Gastroesophageal sphincter (tissue), 4 donors: ENCODE data around the gene LGALS13. TPM values are rescaled to one million over a fixed set of nuclear protein-coding genes. Genes with fewer than 3 reads are reported as not detected.

ENCODE experiments used
- ATAC-seq: fragments of 150-250 bp; one replicate; pipeline ENCODE4 v1.9.1; 2016; ENCODE audit warnings: mild to moderate bottlenecking, moderate library complexity
- H3K27ac ChIP-seq, 4 donors: fragments of 200-600 bp; sonication (generic) in 3 of 4; 1 replicate in 3 of 4; 2 replicates in 1 of 4; pipeline ENCODE4 v1.5.1; 2016 to 2019
- H3K27me3 ChIP-seq: fragments of 200-600 bp; sonication (generic); one replicate; pipeline ENCODE4 v1.5.1; 2019
- H3K36me3 ChIP-seq, 2 donors: fragments of 200-600 bp; sonication (generic); one replicate each; pipeline ENCODE4 v1.5.1; 2019; ENCODE audit warnings: control low read depth in 1 of 2
- H3K4me1 ChIP-seq, 3 donors: fragments of 200-600 bp; sonication (generic); 1 replicate in 2 of 3; 2 replicates in 1 of 3; pipeline ENCODE4 v1.5.1; 2016 to 2019; ENCODE audit warnings: control low read depth in 2 of 3
- H3K4me3 ChIP-seq, 2 donors: fragments of 200-600 bp; sonication (generic); one replicate each; pipeline ENCODE4 v1.5.1; 2019; ENCODE audit warnings: mild to moderate bottlenecking in 1 of 2, moderate library complexity in 1 of 2
- H3K9me3 ChIP-seq, 3 donors: fragments of 200-600 bp; sonication (generic); one replicate each; pipeline ENCODE4 v1.5.1; 2017 to 2019; ENCODE audit warnings: control low read depth in 2 of 3
- EP300 ChIP-seq: sonication (generic); formaldehyde crosslinking; IDR thresholded peaks from one replicate; pipeline ENCODE4 v1.6.1; 2017; ENCODE audit warnings: antibody characterized with exemption, mild to moderate bottlenecking
- POLR2A ChIP-seq, 2 donors: fragments of 450-650 bp; IDR thresholded peaks; one replicate each; pipeline ENCODE4 v1.6.1; 2017; ENCODE audit warnings: antibody characterized with exemption in 2 of 2, mild to moderate bottlenecking in 2 of 2, moderate library complexity in 1 of 2
- POLR2AphosphoS5 ChIP-seq: sonication (generic); formaldehyde crosslinking; IDR thresholded peaks from one replicate; pipeline ENCODE4 v1.6.1; 2017; ENCODE audit warnings: antibody characterized with exemption
- WGBS, 2 donors: methylation state at CpG; one replicate each; pipeline ENCODE4 v1.1.5; 2018; ENCODE audit warnings: low coverage in 1 of 2; 5-methylcytosine and 5-hydroxymethylcytosine counted together
- total RNA-seq, 4 donors: library from RNA; depleted of rRNA; stranded (reverse); fragments of >200 nt; gene quantifications; one replicate each; pipeline ENCODE4 v1.1.0, GENCODE V29; 2016
- TF ChIP-seq, protein P1 (sequence below), 4 experiments: fragments of 200-600 bp in 2 of 4; fragments of 450-650 bp in 2 of 4; sonication (generic) in 1 of 4; IDR thresholded peaks; one replicate each; pipeline ENCODE4 v1.5.1; 2017 to 2019; ENCODE audit warnings: antibody characterized with exemption in 4 of 4, mild to moderate bottlenecking in 2 of 4, moderate library complexity in 2 of 4

The LGALS13 gene
- total RNA-seq, 4 donors from 2014 or later: not detected

DNA sequence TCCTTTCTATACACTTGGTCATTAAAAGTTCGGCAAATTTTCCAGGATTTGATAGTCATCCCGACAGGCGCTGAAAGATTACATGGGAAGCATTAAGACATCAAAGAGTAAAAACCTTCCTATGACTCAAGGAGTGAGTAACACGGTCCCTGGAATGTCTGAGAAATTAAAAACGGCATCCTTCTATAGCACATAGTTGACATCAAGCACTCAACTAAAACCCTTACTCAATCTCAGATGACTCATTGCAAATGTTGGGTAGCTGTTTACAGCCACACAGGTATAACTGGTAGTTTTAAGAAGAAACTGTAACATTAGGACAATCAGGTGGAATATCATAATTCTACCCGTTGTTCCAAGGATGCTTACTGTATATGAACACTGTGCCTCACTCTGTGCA is 6.4 kb upstream of the LGALS13 start:
- no peak for ATAC-seq
- Histone ChIP-seq H3K36me3 (no peaks in the 10 kb centered on the region), H3K27me3 (peaks cover 55% of the 10 kb centered on the region), H3K4me3 (no peak overlapping the region), H3K4me1 (no peaks in the 10 kb centered on the region), H3K27ac (no peak overlapping the region), H3K9me3 (peaks cover 0 to 11% (median 0%) of the 10 kb centered on the region in 3 donors)
- TF ChIP-seq POLR2A (IDR thresholded peaks at IDR 0.05): no peak
- TF ChIP-seq EP300: no peak
- TF ChIP-seq POLR2AphosphoS5: no peak
- TF ChIP-seq, protein P1, sequence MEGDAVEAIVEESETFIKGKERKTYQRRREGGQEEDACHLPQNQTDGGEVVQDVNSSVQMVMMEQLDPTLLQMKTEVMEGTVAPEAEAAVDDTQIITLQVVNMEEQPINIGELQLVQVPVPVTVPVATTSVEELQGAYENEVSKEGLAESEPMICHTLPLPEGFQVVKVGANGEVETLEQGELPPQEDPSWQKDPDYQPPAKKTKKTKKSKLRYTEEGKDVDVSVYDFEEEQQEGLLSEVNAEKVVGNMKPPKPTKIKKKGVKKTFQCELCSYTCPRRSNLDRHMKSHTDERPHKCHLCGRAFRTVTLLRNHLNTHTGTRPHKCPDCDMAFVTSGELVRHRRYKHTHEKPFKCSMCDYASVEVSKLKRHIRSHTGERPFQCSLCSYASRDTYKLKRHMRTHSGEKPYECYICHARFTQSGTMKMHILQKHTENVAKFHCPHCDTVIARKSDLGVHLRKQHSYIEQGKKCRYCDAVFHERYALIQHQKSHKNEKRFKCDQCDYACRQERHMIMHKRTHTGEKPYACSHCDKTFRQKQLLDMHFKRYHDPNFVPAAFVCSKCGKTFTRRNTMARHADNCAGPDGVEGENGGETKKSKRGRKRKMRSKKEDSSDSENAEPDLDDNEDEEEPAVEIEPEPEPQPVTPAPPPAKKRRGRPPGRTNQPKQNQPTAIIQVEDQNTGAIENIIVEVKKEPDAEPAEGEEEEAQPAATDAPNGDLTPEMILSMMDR (IDR thresholded peaks at IDR 0.05): no peak
- WGBS, 2 donors: 51 to 83% methylated on average over 3 of the region's 6 CpGs

DNA sequence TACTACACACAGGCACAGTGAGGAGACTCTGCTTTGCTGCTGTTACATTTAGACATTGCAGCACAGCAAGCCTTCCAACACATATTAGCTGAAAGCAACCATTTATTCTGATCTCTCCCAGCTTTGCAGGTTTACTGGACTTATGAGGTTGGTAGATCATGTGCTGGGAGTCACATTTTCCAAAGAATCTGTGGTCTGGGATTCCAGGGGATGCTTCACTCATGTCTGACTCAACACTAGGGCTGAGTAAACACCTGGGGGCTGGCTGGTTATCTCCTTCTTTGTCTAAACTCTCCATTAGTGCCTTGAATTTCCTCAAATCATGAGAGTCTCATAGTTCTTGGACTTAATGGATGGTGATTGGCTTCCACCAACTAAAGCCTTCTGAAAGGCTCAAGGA is 5.4 kb upstream of the LGALS13 start:
- ATAC-seq: no peak
- peaks cover 0 to 16% (median 0%) of the 10 kb centered on the region in 3 donors for H3K9me3 ChIP-seq
- no peaks in the 10 kb centered on the region for H3K4me1 ChIP-seq
- TF ChIP-seq, protein P1 (IDR thresholded peaks at IDR 0.05): no peak
- TF ChIP-seq POLR2AphosphoS5 (no peak), EP300 (no peak), POLR2A (IDR thresholded peaks at IDR 0.05) (no peak)
- H3K4me3 ChIP-seq: no peak overlapping the region
- H3K27me3 ChIP-seq: peaks cover 60% of the 10 kb centered on the region
- no peak overlapping the region for H3K27ac ChIP-seq
- no peaks in the 10 kb centered on the region for H3K36me3 ChIP-seq

DNA sequence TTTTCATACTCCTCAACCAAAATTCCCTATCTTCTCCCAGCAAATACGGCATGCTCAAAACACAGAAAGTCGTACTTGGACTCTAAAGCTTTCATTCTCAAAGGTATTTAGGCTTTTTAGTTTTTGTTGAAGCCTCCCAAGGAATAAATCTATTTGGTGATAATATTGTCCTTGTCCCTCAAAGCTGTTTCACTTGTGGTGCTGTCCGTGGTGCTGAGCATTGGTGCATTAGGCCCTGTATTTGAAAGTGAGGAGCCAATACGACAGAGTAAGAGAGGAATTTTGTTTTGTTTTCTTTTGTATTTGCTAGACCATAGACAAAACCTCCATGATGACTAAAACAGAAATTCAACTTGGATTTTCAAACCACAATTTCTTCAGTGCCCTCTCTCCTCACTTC is 3.2 kb upstream of the LGALS13 start:
- peaks cover 55% of the 10 kb centered on the region for H3K27me3 ChIP-seq
- no peak overlapping the region for H3K27ac ChIP-seq
- no peak overlapping the region for H3K4me3 ChIP-seq
- TF ChIP-seq POLR2AphosphoS5 (no peak), POLR2A (IDR thresholded peaks at IDR 0.05) (no peak), EP300 (no peak)
- TF ChIP-seq, protein P1 (IDR thresholded peaks at IDR 0.05): no peak
- no peaks in the 10 kb centered on the region for H3K4me1 ChIP-seq
- H3K36me3 ChIP-seq: no peaks in the 10 kb centered on the region
- peaks cover 0 to 16% (median 0%) of the 10 kb centered on the region in 3 donors for H3K9me3 ChIP-seq
- 12 to 13% methylated on average over 3 to 4 of the region's 4 CpGs for WGBS, 2 donors
- no peak for ATAC-seq

GRCh38 chr19:39603825-39604224 is 1.5 kb downstream of the LGALS13 start:
- WGBS, 2 donors: 67% methylated on average over 1 of the region's 1 CpG; no CpG with 5 or more reads in 1 of the 2 donors
- Histone ChIP-seq H3K4me1 (no peaks in the 10 kb centered on the region), H3K4me3 (no peak overlapping the region), H3K27ac (no peak overlapping the region), H3K9me3 (peaks cover 0 to 16% (median 0%) of the 10 kb centered on the region in 3 donors), H3K36me3 (no peaks in the 10 kb centered on the region), H3K27me3 (peaks cover 29% of the 10 kb centered on the region)
- TF ChIP-seq POLR2AphosphoS5: no peak
- TF ChIP-seq, protein P1 (IDR thresholded peaks at IDR 0.05): no peak
- TF ChIP-seq EP300: no peak
- TF ChIP-seq POLR2A (IDR thresholded peaks at IDR 0.05): no peak
- no peak for ATAC-seq

GRCh38 chr19:39607021-39607420 is 4.7 kb downstream of the LGALS13 start:
- TF ChIP-seq EP300 (no peak), POLR2A (IDR thresholded peaks at IDR 0.05) (no peak), POLR2AphosphoS5 (no peak)
- TF ChIP-seq, protein P1 (IDR thresholded peaks at IDR 0.05): no peak
- no peak for ATAC-seq
- no peaks in the 10 kb centered on the region for H3K4me1 ChIP-seq
- H3K27ac ChIP-seq: no peak overlapping the region
- H3K4me3 ChIP-seq: no peak overlapping the region
- 78 to 83% methylated on average over 9 of the region's 9 CpGs for WGBS, 2 donors
- H3K27me3 ChIP-seq: peaks cover 9% of the 10 kb centered on the region
- H3K9me3 ChIP-seq: no peaks in the 10 kb centered on the region
- no peaks in the 10 kb centered on the region for H3K36me3 ChIP-seq
